ENCODE results near the gene FBXW10.
A peak's percentile ranks its signal among the peaks of the same experiment; 100 is the strongest.
"Not testable (repeated sequence)": the region's sequence is repeated elsewhere in the genome, so short reads cannot be mapped to it uniquely, and the experiment has no call there.

Gene FBXW10

GRCh38 chr17:18747501-18747900 is 3.6 kb downstream of the FBXW10 start:
- not testable (repeated sequence) for DNase-seq (ENCODE audit: extremely low read depth, low read depth)

- not testable (repeated sequence) for DNase-seq (ENCODE audit: extremely low read depth, low read depth)
Observed at GRCh38 chr17:18750242-18750641, 6.4 kb downstream of the FBXW10 start.

- DNase-seq (ENCODE audit: extremely low read depth, low read depth) = not testable (repeated sequence)
Observed at GRCh38 chr17:18753829-18754409, 10.1 kb downstream of the FBXW10 start.

GRCh38 chr17:18755969-18756368 is 12.1 kb downstream of the FBXW10 start:
- not testable (repeated sequence) for DNase-seq (ENCODE audit: extremely low read depth, low read depth)

GRCh38 chr17:18757368-18758044 is 13.7 kb downstream of the FBXW10 start:
- not testable (repeated sequence) for DNase-seq (ENCODE audit: extremely low read depth, low read depth)

- DNase-seq (ENCODE audit: extremely low read depth, low read depth) = not testable (repeated sequence)
Observed at GRCh38 chr17:18758344-18758743, 14.5 kb downstream of the FBXW10 start.

GRCh38 chr17:18760221-18760620 is 16.4 kb downstream of the FBXW10 start:
- DNase-seq (ENCODE audit: extremely low read depth, low read depth) = not testable (repeated sequence)

GRCh38 chr17:18770572-18770971 is 26.7 kb downstream of the FBXW10 start:
- not testable (repeated sequence) for DNase-seq (ENCODE audit: extremely low read depth, low read depth)

GRCh38 chr17:18771066-18771465 is 27.2 kb downstream of the FBXW10 start:
- DNase-seq (ENCODE audit: extremely low read depth, low read depth) = not testable (repeated sequence)

GRCh38 chr17:18772471-18772870 is 28.6 kb downstream of the FBXW10 start:
- DNase-seq (ENCODE audit: extremely low read depth, low read depth) = no peak
- TF ChIP-seq CTCF (IDR thresholded peaks at IDR 0.05; ENCODE audit: low read depth, low read length) = no peak

GRCh38 chr17:18780991-18781718 is 37.3 kb downstream of the FBXW10 start, which contains the start of gene TVP23B:
Gene TVP23B, plus strand, starts transcription at chr17:18781183. Its CDS starts 111 bp downstream, at chr17:18781294.
- peak; percentile 85 for DNase-seq (ENCODE audit: extremely low read depth, low read depth)

- DNase-seq (ENCODE audit: extremely low read depth, low read depth) = not testable (repeated sequence)
Observed at GRCh38 chr17:18781805-18782204, 38.0 kb downstream of the FBXW10 start.

- not testable (repeated sequence) for DNase-seq (ENCODE audit: extremely low read depth, low read depth)
Observed at GRCh38 chr17:18785933-18786332, 42.1 kb downstream of the FBXW10 start.

- DNase-seq (ENCODE audit: extremely low read depth, low read depth) = not testable (repeated sequence)
Observed at GRCh38 chr17:18786890-18787289, 43.0 kb downstream of the FBXW10 start.

- not testable (repeated sequence) for DNase-seq (ENCODE audit: extremely low read depth, low read depth)
Observed at GRCh38 chr17:18791402-18791801, 47.5 kb downstream of the FBXW10 start.

- DNase-seq (ENCODE audit: extremely low read depth, low read depth) = not testable (repeated sequence)
Observed at GRCh38 chr17:18794841-18795240, 51.0 kb downstream of the FBXW10 start.

GRCh38 chr17:18796887-18797286 is 53.0 kb downstream of the FBXW10 start:
- DNase-seq (ENCODE audit: extremely low read depth, low read depth) = not testable (repeated sequence)

GRCh38 chr17:18803458-18804245 is 59.8 kb downstream of the FBXW10 start:
- DNase-seq (ENCODE audit: extremely low read depth, low read depth) = not testable (repeated sequence)

GRCh38 chr17:18815924-18816323 is 72.1 kb downstream of the FBXW10 start:
- DNase-seq (ENCODE audit: extremely low read depth, low read depth) = not testable (repeated sequence)
